Neural progenitor cell (in vitro differentiated cells): ENCODE measurements around the gene TBC1D1.

ENCODE experiments used
- CTCF ChIP-seq: fragments of 200-600 bp; sonication (generic); IDR thresholded peaks from 2 replicates; pipeline ENCODE4 v1.5.1; 2017; ENCODE audit warnings: antibody characterized with exemption, mild to moderate bottlenecking
- EZH2 ChIP-seq: fragments of 200-600 bp; sonication (generic); IDR thresholded peaks from 2 replicates; pipeline ENCODE4 v1.6.1; 2017; ENCODE audit warnings: antibody characterized with exemption, mild to moderate bottlenecking, moderate library complexity

- no peak for TF ChIP-seq CTCF
- TF ChIP-seq EZH2, result no peak
These were observed 266.7 kb downstream of the TBC1D1 start for GRCh38 chr4:38157592-38157991.
